GM18511 (cell line): ENCODE data around the gene CDC25A.

Experiments
- ATAC-seq: cut with Tn5 transposase; IDR thresholded peaks from one replicate; pipeline ENCODE4 v1.9.1; 2021; ENCODE audit warnings: mild to moderate bottlenecking, moderate library complexity; ENCODE audit not compliant: unreplicated experiment

CDC25A gene

DNA sequence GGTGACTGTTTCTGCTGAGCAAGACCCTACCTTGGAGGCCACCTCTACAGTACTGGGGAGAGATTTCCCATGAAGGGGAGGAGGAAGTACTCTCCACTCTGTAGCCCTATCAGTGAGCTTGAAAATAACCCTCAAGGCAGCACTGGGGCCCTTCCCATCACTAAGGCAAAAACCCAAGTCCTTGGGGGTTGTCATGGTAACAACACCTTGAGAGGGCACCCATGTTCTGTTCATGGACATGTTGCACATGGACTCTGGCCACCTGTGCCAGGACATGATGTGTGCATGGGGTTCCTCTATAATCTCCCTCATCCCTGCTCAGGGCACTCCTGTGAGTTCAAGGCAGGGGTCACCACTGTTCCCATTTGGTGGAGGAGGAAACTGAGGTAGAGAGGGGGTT lies 10.9 kb upstream of the CDC25A start:
- ATAC-seq = no peak

DNA sequence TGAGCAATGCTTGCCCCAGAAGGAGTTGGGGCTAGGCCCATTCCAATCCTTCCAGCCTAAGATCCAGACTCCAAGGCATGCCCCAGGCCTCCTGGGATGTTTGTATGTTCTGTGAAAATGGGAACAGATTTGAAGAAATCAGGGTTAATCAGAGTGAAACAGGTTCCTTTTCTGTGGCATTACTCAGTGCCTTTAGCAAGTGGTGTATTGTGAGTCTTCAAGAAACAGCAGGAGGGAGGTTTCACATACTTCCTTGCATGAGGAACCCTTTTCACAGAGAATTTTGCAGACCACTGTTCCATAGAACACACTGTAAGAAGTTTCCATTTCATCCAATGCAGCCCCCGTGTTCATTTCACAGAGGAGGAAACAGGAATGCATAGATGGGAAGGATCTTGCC lies 8.4 kb upstream of the CDC25A start:
- ATAC-seq = no peak

DNA sequence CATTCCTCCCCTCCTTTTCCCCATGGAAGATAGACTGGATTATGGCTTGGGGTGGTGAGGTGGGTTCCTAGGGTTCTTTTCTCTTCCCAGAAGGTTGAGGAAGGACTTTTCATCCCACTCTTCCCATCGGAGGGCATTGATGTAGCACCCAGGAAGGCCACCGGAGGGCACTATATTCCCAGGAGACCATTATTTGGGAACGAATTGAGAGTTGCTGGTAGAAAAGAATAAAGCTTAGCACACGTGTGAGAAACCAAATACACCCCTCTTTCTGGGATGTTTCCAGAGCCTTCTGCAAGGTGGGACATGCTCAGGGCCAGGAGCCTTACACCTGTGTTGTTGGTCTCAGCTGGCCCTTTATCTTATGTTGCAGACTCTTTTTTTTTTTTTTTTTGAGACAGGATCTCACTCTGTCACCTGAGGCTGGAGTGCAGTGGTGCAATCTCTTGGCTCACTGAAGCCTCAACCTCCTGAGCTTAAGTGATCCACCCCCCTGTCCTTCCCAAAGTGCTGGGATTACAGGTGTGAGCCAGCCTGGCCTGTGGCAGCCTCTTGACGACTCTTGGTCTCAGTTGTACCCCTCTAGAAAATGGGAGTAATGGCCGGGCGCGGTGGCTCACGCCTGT lies 6.3 kb upstream of the CDC25A start:
- ATAC-seq = no peak

DNA sequence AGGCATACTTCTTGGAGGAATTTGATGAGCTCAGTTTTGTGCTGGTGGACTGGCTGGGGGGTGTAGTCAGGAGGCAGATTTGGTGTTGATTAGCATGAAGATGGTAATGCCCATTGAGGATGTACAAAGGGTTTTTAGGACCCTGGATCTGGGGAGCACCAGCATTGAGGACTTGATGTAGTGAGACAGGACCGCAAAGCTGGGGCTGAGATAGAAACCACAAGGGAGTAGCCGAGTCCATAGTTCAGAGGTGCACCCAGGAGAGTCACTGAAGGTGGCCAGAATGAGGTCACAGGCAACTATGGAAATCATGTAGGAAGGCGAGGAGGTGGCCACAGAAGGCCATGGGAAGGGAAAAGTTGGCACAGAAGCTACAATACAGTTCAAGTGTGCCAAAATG lies 2.7 kb upstream of the CDC25A start:
- no peak for ATAC-seq

DNA sequence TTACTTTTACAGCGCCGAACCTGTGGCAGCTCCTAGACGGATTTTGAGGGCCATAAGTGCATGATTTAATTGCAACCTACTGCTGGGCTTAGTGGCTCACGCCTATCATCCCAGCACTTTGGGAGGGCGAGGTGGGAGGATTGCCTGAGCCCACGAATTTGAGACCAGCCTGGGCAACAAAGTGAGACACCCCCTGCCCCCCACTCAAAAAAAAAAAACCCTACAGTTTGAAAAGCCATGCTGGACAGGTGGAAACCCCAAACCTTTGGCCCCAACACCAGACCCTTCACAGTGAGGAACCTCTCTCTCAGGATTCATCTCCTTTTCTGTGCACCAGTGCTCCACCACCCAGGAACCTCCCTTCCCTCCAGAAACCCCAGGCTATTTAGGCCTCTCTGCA lies 1.1 kb upstream of the CDC25A start:
- no peak for ATAC-seq

DNA sequence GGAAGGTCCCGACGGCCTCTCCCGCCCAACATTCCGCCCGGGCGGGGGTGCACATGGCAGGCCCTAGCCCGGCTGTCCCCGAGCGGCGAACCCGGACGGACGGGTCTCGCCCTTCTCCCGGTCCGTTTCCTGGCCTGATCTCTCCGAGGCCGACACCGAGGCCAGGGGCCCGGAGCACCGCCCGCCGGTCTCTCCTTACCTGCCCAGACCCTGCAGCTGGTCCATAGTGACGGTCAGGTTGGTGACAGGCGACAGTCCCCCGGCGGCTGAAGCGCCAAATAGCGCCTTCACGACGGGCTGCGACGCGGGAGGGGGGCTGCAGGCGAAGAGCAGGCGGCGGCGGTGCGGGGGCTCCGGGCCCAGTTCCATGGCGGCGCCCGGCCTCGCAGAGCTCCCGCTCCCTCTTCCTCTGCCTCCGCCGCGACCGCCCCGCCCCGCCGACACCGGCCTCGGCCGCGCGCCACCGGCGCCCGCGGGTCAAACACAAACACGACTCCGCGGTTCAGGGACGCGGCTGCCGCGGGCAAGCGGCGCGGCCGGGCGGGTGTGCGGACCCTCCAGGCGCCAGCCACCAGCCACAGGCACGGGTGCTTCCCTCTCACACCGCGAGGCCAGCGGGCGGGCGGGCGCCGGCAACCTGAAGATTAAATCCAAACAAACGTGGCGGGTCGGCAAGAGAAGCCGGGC lies 495 bp downstream of the CDC25A start:
- ATAC-seq = peak; percentile 37

DNA sequence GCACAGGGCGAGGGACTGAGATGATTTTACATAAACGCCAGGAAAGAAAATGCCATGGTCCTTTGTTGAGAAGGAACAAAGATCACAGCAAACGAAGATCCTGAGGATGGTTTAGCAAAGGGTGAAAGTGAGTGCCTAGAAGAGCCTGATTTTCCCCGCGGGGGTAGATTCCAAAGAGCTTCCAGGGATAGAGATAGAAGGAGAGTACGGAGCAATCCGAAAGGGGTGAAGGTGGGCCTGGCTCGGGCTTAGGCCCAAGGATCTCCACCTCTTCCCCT lies 977 bp downstream of the CDC25A start:
- no peak for ATAC-seq

DNA sequence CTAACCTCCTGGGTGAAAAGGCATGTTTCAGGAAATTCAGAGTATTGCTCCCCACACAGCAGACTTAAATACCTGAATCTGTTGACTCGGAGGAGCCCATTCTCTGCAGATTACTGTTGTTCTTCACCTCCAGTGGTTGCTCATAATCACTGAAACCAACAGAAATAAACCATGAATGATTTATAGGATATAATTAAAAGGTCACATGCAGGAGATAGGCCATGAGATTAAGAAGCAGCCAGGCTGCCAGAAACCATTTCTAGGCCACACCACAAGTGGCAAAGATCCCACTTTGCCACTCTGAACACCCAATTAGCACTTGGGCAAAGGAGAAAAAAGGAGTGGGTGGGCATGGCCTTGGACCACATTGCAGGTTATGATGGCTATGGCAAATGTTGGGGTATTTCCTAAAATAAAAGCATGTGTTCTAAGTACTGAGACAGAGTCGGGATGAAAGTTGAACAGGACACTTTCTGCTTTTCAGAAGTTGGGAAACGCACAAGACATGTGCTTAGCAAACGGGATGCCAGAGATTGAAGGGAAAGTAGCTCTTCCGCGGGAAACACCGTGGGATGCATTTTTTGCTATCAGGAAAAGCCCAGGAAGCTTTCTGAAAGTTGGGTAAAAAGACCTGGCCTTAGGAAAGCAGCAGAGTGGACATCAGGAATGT lies 1.5 kb downstream of the CDC25A start:
- ATAC-seq = no peak

DNA sequence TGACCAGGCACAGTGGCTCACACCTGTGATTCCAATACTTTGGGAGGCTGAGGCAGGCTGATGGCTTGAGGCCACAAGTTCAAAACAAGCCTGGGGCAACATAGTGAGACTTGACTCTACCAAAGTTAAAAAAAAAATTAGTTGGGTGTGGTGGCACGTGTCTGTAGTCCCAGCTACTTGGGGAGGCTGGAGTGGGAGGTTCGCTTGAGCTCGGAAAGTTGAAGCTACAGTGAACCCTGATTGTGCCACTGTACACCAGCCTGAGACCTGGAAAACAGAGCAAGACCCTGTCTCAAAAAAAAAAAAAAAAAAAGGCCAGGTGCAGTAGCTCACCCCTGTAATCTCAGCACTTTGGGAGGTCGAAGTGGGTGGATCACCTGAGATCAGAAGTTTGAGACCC lies 3.1 kb downstream of the CDC25A start:
- ATAC-seq = no peak

DNA sequence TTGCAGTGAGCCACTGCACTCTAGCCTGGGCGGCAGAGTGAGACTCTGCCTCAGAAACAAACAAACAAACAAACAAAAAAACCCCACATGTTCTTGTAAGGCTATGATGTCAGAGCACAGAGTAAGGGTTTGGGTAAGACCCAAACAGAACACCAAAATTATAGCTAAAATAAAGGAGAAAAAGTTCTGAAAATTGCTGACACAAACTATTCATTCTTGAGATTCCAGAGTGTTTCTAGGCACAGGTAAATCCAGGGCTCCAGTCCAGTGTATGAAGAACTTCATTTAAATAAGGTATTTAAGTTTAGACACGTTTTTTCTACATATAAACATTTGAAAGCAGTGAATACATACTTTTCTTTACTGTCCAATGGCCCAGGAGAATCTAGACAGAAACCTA lies 3.9 kb downstream of the CDC25A start:
- ATAC-seq = no peak

DNA sequence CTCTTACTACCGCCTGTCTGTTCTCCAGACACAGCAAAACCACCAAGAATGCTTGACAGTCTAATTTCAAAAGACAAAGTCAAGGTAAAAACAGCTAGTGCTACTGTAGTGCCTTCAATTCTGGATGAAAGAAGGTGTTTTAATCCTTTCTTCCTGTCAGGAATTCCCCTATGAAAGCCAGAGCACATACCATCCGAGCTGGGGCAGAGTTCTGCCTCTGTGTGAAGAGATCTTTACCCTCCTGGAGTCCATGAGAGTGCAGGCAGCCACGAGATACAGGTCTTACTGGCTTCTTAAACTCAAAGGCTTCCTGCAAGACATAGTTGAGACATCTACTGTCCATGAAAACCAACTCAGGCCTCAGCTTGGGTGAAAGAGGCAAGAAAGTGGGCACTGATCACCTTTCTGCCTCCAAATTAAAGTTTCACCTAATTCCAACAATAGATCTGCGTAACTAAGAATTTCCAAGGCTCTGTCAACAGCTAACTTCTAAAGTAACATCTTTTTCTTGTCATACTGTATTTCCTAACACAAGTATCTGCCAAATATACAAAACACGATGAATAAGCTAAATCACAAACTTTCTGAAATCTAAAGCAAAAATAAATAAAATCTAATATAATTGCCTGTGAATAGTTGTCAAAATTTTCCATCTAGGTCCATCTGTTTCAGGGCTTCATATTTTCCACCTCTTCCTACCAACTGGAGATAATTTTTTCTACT lies 7.5 kb downstream of the CDC25A start:
- ATAC-seq = no peak

DNA sequence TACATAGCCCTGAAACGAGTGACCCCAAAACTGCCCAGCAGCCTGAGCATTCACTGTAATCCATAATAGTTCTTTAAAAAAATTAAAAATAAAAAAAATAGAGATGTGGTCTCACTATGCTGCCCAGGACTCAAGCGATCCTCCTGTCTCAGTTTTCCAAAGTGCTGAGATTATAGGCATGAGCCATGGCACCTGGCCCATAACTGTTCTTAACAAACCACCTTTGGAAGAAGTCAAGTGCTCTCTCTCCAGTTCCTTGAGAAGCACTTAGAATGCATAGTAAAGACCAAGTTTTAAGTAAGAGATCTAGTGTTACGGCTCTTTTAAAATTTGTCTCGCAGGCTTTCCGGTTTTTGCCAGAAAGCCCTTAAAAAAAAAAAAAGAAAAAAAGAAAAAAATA lies 8.2 kb downstream of the CDC25A start:
- no peak for ATAC-seq

DNA sequence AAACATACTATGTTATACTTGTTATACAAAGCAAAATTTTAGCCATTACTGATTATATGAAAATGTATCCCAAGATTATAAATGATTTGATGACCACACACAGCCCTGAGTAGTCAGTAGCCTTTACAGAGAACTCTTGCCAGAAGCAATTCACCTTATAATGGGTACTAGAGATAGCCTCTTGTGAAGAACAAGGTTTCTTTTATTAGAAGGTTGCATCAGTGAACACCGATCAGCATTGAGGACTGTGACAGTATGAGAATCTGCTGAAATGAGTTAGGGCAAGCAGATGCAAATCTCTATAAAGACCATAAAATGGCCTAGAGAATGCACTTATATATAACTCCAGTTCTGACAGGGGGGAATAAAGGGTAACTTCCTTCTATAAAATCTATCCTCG lies 10.1 kb downstream of the CDC25A start:
- no peak for ATAC-seq

DNA sequence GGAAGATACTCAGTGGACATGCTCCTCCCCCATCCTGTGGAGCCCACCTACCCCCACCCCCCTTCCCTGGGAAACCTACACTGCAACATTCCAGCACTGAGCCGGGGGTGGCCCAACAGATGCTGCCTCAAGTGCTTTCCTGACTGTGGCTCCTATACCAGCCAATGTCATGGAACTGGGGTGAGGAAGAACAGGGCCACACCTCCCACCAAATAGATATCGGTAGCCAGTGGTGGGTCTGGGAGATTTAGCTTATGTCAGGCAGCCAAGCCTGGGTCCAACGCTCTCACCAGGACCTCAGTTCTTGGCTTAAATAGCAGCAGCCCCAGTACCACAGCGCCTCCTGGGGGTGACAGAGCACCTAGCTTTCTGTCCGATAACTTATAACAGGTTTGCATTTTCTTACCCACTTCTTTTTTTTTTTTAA lies 30.3 kb downstream of the CDC25A start:
- no peak for ATAC-seq

DNA sequence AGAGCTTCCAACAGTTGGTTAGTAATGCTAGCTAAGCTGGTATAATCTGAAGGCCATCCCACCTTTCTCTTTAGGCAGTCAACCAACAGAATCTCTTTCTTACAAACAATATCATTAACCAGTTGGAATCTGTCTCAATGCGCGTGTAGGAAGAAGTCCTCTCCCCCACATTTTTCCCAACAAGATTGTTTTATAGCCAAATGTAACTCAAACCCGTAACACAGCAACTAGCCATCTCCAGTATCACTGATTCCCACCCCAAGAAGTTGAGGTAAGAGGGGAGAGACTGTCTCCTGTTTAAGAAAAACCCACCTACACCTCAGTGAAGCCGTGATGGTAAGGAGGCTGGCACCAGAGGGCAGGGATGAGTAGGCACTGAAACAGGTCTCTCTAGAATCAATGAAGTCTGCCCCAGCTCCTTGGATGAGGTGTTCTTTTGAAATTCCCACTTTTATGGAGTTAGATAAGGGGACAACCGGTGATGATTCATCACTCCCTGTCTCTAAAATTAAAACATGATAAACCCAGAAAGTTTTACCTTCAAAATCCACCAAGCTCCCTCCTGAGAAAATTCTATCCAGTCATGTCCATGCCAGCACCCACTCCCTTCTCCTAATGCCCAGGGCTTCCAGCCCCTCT lies 30.9 kb downstream of the CDC25A start:
- no peak for ATAC-seq

DNA sequence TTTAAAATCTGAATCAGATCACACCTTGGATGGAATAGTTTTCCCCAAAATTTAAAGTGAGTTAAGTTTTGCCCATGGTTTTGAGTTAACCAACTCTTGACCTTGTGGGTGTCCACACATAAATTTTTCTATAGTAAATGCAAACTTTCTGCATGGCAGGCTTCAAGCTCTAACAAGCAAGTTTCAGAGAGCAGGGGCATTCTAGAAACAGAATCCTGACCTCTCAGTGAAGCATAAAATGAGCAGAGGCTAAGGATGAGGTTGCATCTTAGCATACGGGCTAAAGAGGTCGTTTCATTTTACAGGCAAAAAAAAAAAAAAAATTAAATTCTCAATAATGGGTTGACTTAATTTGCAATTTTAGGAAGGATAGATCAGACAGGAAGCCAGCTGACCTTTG lies 32.1 kb downstream of the CDC25A start:
- ATAC-seq = no peak

DNA sequence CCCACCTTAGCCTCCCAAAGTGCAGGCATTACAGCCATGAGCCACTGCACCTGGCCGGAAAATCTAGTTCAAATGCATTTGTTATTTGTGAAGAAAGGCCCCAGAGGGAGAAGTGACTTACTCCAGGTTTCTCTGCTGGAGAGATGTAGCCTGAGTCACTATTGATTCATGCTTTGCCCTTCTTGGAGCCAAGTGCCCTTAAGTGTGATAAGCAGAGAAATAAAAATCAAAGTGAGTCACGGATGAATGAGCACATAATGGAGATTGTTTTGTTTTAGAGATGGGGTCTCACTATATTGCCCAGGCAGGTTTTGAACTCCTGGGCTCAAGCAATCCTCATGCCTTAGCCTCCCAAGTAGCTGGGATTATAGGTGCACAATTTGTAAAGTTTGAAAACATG lies 33.1 kb downstream of the CDC25A start:
- no peak for ATAC-seq

DNA sequence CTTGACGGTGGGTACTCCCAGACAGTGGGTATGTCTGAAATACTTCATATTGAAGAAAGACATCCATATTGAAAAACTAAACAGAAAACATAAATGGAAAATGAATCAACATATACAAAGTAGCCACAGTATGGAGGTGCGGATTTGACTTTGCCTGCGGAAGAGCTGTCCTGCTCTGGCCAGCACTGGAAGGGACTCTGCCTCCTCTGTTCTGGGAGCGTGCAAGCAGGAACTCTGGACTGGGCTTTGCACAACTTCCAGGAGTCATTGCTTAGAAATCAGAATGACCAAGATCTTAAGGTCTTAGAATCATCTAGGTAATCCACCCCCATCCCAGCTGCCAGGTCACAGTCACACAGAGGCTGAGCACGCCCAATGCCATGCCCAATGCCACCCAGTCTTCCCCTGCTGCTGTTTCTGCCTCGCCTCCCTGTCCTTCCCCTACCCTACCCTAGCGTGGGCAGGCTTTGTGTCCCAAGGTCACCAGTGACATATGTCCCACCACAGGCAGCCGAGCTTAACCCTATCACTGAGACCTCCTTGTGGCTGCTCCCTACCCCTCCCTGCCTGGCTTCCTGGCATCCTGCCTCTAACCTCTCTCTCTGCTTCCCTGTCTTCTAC lies 36.3 kb downstream of the CDC25A start:
- ATAC-seq = no peak

DNA sequence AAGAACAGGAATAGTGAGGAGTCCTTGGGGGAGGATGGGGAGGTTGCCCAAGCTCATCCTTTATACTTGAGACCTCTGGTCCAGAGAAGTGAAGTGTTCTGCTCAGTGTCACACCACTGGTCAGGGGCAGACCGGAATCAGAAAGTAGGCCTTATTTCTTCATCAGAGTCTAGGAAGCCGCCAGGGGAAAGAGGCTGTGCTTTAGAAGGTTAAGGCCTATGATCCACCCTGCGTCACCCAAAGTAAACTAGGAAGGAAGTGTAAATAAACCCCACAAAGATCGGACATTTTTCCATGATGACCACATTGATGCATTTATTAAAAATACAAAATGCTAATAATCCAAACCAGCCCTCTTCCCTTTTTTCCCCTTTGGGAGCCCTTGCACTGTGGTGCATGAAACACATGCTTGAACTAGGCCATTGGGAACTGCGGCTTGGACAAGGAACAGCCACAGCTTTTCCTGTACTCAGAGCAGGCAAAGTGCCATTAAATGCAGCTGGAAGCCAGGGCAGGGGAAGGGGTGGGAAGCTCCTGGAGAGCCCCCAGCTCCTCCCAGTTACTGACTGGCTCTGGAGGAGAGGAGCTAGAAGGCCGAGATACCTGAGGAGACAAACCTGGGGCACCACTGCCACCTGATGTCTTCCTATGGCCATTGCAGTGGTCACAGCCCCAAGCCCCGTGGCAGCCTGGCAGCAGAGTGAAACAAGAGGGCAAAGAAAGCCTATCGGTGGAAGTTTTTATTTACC lies 37.0 kb downstream of the CDC25A start:
- no peak for ATAC-seq

DNA sequence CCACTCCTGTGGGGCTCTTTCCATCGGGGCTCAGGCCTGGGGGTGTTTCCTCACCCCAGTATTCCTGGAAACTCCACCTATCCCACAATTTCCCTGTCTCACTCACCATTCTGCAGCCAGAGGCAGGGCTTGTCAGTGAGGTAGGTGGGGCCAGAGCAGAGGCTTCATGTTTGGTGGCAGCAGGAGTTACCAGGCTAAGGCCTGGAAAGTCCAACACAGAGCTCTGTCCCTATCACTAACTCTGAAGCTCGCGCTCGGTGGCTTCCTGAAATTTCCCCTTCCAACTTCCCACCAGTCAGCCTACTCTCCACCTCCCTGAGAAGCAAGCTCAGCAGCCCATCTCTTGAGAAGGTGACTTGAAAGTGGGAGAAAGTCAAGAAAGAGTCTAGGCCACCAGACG lies 44.2 kb downstream of the CDC25A start:
- ATAC-seq = no peak
